Measurements from ENCODE around the gene CNN1. TPM values are rescaled to one million over a fixed set of nuclear protein-coding genes. Genes with fewer than 3 reads are reported as not detected.

The CNN1 gene
- total RNA-seq, 1 experiment from 2014 or later, result not detected

- peak; percentile 99 for DNase-seq (ENCODE audit: low read depth)
- in situ Hi-C loops (cut with HindIII; ENCODE audit: low pct_unique_long_range_greater_than_20kb, low sequenced_read_pairs), result no loop called here
Measured at GRCh38 chr19:11528551-11529341, 9.9 kb upstream of the CNN1 start, which contains the start of gene ECSIT. Gene ECSIT (minus strand): TSS chr19:11529134. CDS start chr19:11519170, 9,964 bp downstream.

GRCh38 chr19:11530432-11530831 is 8.2 kb upstream of the CNN1 start:
- peak; percentile 95 for DNase-seq (ENCODE audit: low read depth)
- in situ Hi-C loops (cut with HindIII; ENCODE audit: low pct_unique_long_range_greater_than_20kb, low sequenced_read_pairs), result no loop called here

GRCh38 chr19:11534538-11534937 is 4.1 kb upstream of the CNN1 start:
- no peak for DNase-seq (ENCODE audit: low read depth)
- in situ Hi-C loops (cut with HindIII; ENCODE audit: low pct_unique_long_range_greater_than_20kb, low sequenced_read_pairs), result no loop called here

- in situ Hi-C loops (cut with HindIII; ENCODE audit: low pct_unique_long_range_greater_than_20kb, low sequenced_read_pairs), result no loop called here
Measured at GRCh38 chr19:11534948-11535347, 3.7 kb upstream of the CNN1 start.

GRCh38 chr19:11535792-11536595 is 2.7 kb upstream of the CNN1 start:
- DNase-seq (ENCODE audit: low read depth), result peak; percentile 94
- in situ Hi-C loops (cut with HindIII; ENCODE audit: low pct_unique_long_range_greater_than_20kb, low sequenced_read_pairs), result no loop called here

More at GRCh38 chr19:11534948-11535347, 3.7 kb upstream of the CNN1 start:
- no peak for DNase-seq (ENCODE audit: low read depth)

GRCh38 chr19:11539495-11540365 is 1.1 kb downstream of the CNN1 start:
- in situ Hi-C loops (cut with HindIII; ENCODE audit: low pct_unique_long_range_greater_than_20kb, low sequenced_read_pairs), result no loop called here
- no peak for DNase-seq (ENCODE audit: low read depth)

- DNase-seq (ENCODE audit: low read depth), result no peak
- in situ Hi-C loops (cut with HindIII; ENCODE audit: low pct_unique_long_range_greater_than_20kb, low sequenced_read_pairs), result no loop called here
Measured at GRCh38 chr19:11540645-11541044, 2.0 kb downstream of the CNN1 start.

GRCh38 chr19:11541238-11541637 is 2.6 kb downstream of the CNN1 start:
- in situ Hi-C loops (cut with HindIII; ENCODE audit: low pct_unique_long_range_greater_than_20kb, low sequenced_read_pairs), result no loop called here
- DNase-seq (ENCODE audit: low read depth), result no peak

GRCh38 chr19:11547929-11548700 is 9.5 kb downstream of the CNN1 start:
- no peak for DNase-seq (ENCODE audit: low read depth)
- in situ Hi-C loops (cut with HindIII; ENCODE audit: low pct_unique_long_range_greater_than_20kb, low sequenced_read_pairs), result no loop called here

- in situ Hi-C loops (cut with HindIII; ENCODE audit: low pct_unique_long_range_greater_than_20kb, low sequenced_read_pairs), result no loop called here
- no peak for DNase-seq (ENCODE audit: low read depth)
Measured at GRCh38 chr19:11549386-11549953, 10.8 kb downstream of the CNN1 start.

- DNase-seq (ENCODE audit: low read depth), result no peak
- in situ Hi-C loops (cut with HindIII; ENCODE audit: low pct_unique_long_range_greater_than_20kb, low sequenced_read_pairs), result no loop called here
Measured at GRCh38 chr19:11550265-11550664, 11.6 kb downstream of the CNN1 start.

- in situ Hi-C loops (cut with HindIII; ENCODE audit: low pct_unique_long_range_greater_than_20kb, low sequenced_read_pairs), result no loop called here
- no peak for DNase-seq (ENCODE audit: low read depth)
Measured at GRCh38 chr19:11551603-11552235, 13.1 kb downstream of the CNN1 start.

GRCh38 chr19:11552666-11553372 is 14.2 kb downstream of the CNN1 start:
- in situ Hi-C loops (cut with HindIII; ENCODE audit: low pct_unique_long_range_greater_than_20kb, low sequenced_read_pairs), result no loop called here
- no peak for DNase-seq (ENCODE audit: low read depth)

GRCh38 chr19:11554160-11554559 is 15.5 kb downstream of the CNN1 start:
- no peak for DNase-seq (ENCODE audit: low read depth)
- in situ Hi-C loops (cut with HindIII; ENCODE audit: low pct_unique_long_range_greater_than_20kb, low sequenced_read_pairs), result no loop called here

GRCh38 chr19:11555246-11555645 is 16.6 kb downstream of the CNN1 start:
- in situ Hi-C loops (cut with HindIII; ENCODE audit: low pct_unique_long_range_greater_than_20kb, low sequenced_read_pairs), result no loop called here
- DNase-seq (ENCODE audit: low read depth), result no peak

GRCh38 chr19:11556634-11557420 is 18.2 kb downstream of the CNN1 start:
- in situ Hi-C loops (cut with HindIII; ENCODE audit: low pct_unique_long_range_greater_than_20kb, low sequenced_read_pairs), result no loop called here
- DNase-seq (ENCODE audit: low read depth), result no peak
